GM12878 (cell line): Measurements from ENCODE around the gene CHMP1B. TPM values are rescaled to one million over a fixed set of nuclear protein-coding genes. Genes with fewer than 3 reads are reported as not detected.

Experiments
- ATAC-seq: fragments of 200-7000 bp; cut with Tn5 transposase; 3 replicates; pipeline ENCODE4 v1.9.1; 2020; ENCODE audit warnings: mild to moderate bottlenecking, moderate library complexity
- BruUV-seq: library from RNA; stranded (reverse); fragments of 400-500 nt; replicated peaks from 2 replicates; lab custom pipeline; 2021; lab: Mats Ljungman, UMichigan
- CTCF ChIA-PET: fragments of 300-600 bp; sonication (Branson Sonifier 250); formaldehyde crosslinking; extraction: SDS; loops from one replicate; lab custom pipeline; 2021; ENCODE audit warnings: inconsistent platforms; lab: Yijun Ruan, JAX
- POLR2A ChIA-PET: fragments of 350-600 bp; formaldehyde crosslinking; extraction: SDS; loops from one replicate; lab custom pipeline; 2021; ENCODE audit warnings: inconsistent platforms; lab: Charles Lee
- RAD21 ChIA-PET: fragments of 300-600 bp; sonication (Branson Sonifier 250); formaldehyde crosslinking; loops from one replicate; lab custom pipeline; 2023; ENCODE audit warnings: antibody characterized with exemption; ENCODE audit not compliant: unreplicated experiment; lab: Charles Lee
- SMC1A ChIA-PET: fragments of 300-600 bp; sonication (Branson Sonifier 250); formaldehyde crosslinking; loops from one replicate; lab custom pipeline; 2023; ENCODE audit not compliant: unreplicated experiment, uncharacterized antibody; lab: Charles Lee
- DNase-seq: peaks from one replicate; pipeline ENCODE4 v3.0.0-alpha.2; 2011; ENCODE audit warnings: low read depth, low spot score
- FAIRE-seq: peaks from 3 replicates; lab custom pipeline; 2011; peaks lifted over from hg19 to GRCh38; lab: Jason Lieb, UNC
- H2AFZ ChIP-seq: 2 replicates; pipeline ENCODE4 v1.6.0; 2011; ENCODE audit warnings: low read depth, low read length, control low read depth; ENCODE audit not compliant: control insufficient read depth
- H3K27ac ChIP-seq: 2 replicates; pipeline ENCODE4 v1.5.1; 2011; ENCODE audit warnings: control low read depth; ENCODE audit not compliant: control insufficient read depth, insufficient read depth
- H3K27me3 ChIP-seq, 2 experiments: replicated peaks in 1 of 2; 2 replicates each; pipeline versions ENCODE4 v1.6.0 to v1.6.1; 2011; ENCODE audit warnings: low read length in 1 of 2; ENCODE audit not compliant: control insufficient read depth in 2 of 2, insufficient read depth in 2 of 2
- H3K36me3 ChIP-seq, 2 experiments: 2 replicates each; pipeline ENCODE4 v1.5.1; 2011; ENCODE audit warnings: low read length in 1 of 2; ENCODE audit not compliant: control insufficient read depth in 2 of 2, insufficient read depth in 2 of 2
- H3K4me1 ChIP-seq: 2 replicates; pipeline ENCODE4 v1.6.1; 2011; ENCODE audit warnings: mild to moderate bottlenecking, low read length, moderate library complexity, mixed read lengths; ENCODE audit not compliant: control insufficient read depth, insufficient read depth
- H3K4me2 ChIP-seq: 2 replicates; pipeline ENCODE4 v1.6.0; 2011; ENCODE audit warnings: control low read depth; ENCODE audit not compliant: control insufficient read depth, insufficient read depth
- H3K4me3 ChIP-seq: fragments of 200-600 bp; sonication (generic); 2 replicates; pipeline ENCODE4 v1.5.1; 2016
- H3K79me2 ChIP-seq: 2 replicates; pipeline ENCODE4 v1.6.0; 2011; ENCODE audit warnings: low read length; ENCODE audit not compliant: control insufficient read depth, insufficient read depth
- H3K9ac ChIP-seq: 2 replicates; pipeline ENCODE4 v1.8.0; 2011; ENCODE audit warnings: low read length, control low read depth, mixed read lengths; ENCODE audit not compliant: control insufficient read depth, insufficient read depth
- H3K9me3 ChIP-seq: replicated peaks from 3 replicates; pipeline ENCODE4 v1.5.1; 2011; ENCODE audit warnings: mild to moderate bottlenecking, low read length; ENCODE audit not compliant: control insufficient read depth, insufficient read depth
- H4K20me1 ChIP-seq: 2 replicates; pipeline ENCODE4 v1.6.0; 2011; ENCODE audit not compliant: control insufficient read depth, insufficient read depth
- ATF7 ChIP-seq: fragments of 450-650 bp; IDR thresholded peaks from 2 replicates; pipeline ENCODE4 v1.6.1; 2016; ENCODE audit warnings: low read depth, mild to moderate bottlenecking
- BCL11A ChIP-seq: IDR thresholded peaks from 2 replicates; pipeline ENCODE4 v1.6.1; 2011; ENCODE audit warnings: low read depth, low read length
- CBFB ChIP-seq: IDR thresholded peaks from 2 replicates; pipeline ENCODE4 v1.6.1; 2016; ENCODE audit warnings: antibody characterized with exemption, low read depth
- EED ChIP-seq: sonication (generic); IDR thresholded peaks from 2 replicates; pipeline ENCODE4 v1.6.1; 2016; ENCODE audit warnings: antibody characterized with exemption, low read depth
- EP300 ChIP-seq, 2 experiments: fragments of 150-350 bp in 1 of 2; IDR thresholded peaks; 2 replicates each; pipeline ENCODE4 v1.6.1; 2011 to 2012; ENCODE audit warnings: low read depth in 2 of 2, low read length in 2 of 2, borderline replicate concordance in 1 of 2, improper control_type of control experiment in 1 of 2, inconsistent platforms in 1 of 2; ENCODE audit not compliant: control insufficient read depth in 1 of 2
- IRF3 ChIP-seq: fragments of 450-650 bp; IDR thresholded peaks from 2 replicates; pipeline ENCODE4 v1.6.1; 2014; ENCODE audit warnings: mild to moderate bottlenecking
- MTA2 ChIP-seq: fragments of 450-650 bp; IDR thresholded peaks from 2 replicates; pipeline ENCODE4 v1.6.1; 2016; ENCODE audit warnings: low read depth, mild to moderate bottlenecking, moderate library complexity
- NFIC ChIP-seq: IDR thresholded peaks from 2 replicates; pipeline ENCODE4 v1.6.1; 2012; ENCODE audit warnings: low read depth, mild to moderate bottlenecking, inconsistent platforms, low read length, moderate library complexity
- NFXL1 ChIP-seq: fragments of 450-650 bp; IDR thresholded peaks from 2 replicates; pipeline ENCODE4 v1.6.1; 2017; ENCODE audit warnings: antibody characterized with exemption, mild to moderate bottlenecking, borderline replicate concordance
- NFYA ChIP-seq: IDR thresholded peaks from 2 replicates; pipeline ENCODE4 v1.6.1; 2011; ENCODE audit warnings: low read depth, mild to moderate bottlenecking, low read length, improper control_type of control experiment, borderline replicate concordance
- NFYB ChIP-seq: IDR thresholded peaks from 2 replicates; pipeline ENCODE4 v1.6.1; 2011; ENCODE audit warnings: low read depth, mild to moderate bottlenecking, low read length, improper control_type of control experiment, moderate library complexity; ENCODE audit not compliant: insufficient read depth
- RBBP5 ChIP-seq: fragments of 200-600 bp; sonication (generic); conservative IDR thresholded peaks from 2 replicates; pipeline ENCODE4 v1.6.1; 2016
- SIX5 ChIP-seq: IDR thresholded peaks from 2 replicates; pipeline ENCODE4 v1.6.1; 2011; ENCODE audit warnings: mild to moderate bottlenecking, low read depth, low read length, moderate library complexity; ENCODE audit not compliant: severe bottlenecking
- ZNF687 ChIP-seq: fragments of 450-650 bp; IDR thresholded peaks from 2 replicates; pipeline ENCODE4 v1.6.1; 2017; ENCODE audit warnings: mild to moderate bottlenecking, moderate library complexity
- WGBS: methylation state at CpG from one replicate; pipeline ENCODE4 v1.1.6; 2016; ENCODE audit warnings: low lambda C conversion rate; ENCODE audit not compliant: insufficient replicate concordance, insufficient coverage; ENCODE audit errors: missing lambda C conversion rate; 5-methylcytosine and 5-hydroxymethylcytosine counted together
- in situ Hi-C: fragments of 300-500 bp; cut with MboI; formaldehyde crosslinking; loops from 9 replicates; pipeline ENCODE4 v1.14.3; 2018; ENCODE audit warnings: mixed read lengths
- intact Hi-C: fragments of 100-400 bp; cut with micrococcal nuclease; formaldehyde crosslinking; loops from one replicate; pipeline ENCODE4 v1.14.2; 2022; ENCODE audit not compliant: unreplicated experiment
- polyA plus RNA-seq, 11 experiments: library from polyadenylated mRNA; depleted of rRNA in 4 of 11; unstranded in 6 of 11; stranded (reverse) in 5 of 11; fragments of >200 nt; fragmentation: Nextera tagmentation in 4 of 11; fragmentation: Illumina TruSeq in 1 of 11; extraction: Ambion mirVana in 4 of 11; extraction: Trizol in 1 of 11; gene quantifications; 1 replicate in 1 of 11; 2 replicates in 10 of 11; pipeline versions ENCODE4 v1.2.1 to v1.2.3, GENCODE V29; 2011 to 2016; ENCODE audit warnings: inconsistent platforms in 2 of 11, missing spikeins in 2 of 11, low read depth in 1 of 11
- total RNA-seq, 4 experiments: library from RNA; depleted of rRNA in 3 of 4; stranded (reverse); fragments of >200 nt in 3 of 4; fragmentation: Illumina TruSeq in 1 of 4; extraction: Trizol in 1 of 4; gene quantifications; 2 replicates each; pipeline versions ENCODE4 v1.2.1 to v1.2.3, GENCODE V29; 2013 to 2021

The CHMP1B gene
- total and polyA plus RNA-seq, 10 of the 15 experiments (the other 5 are each of a cell fraction or from before 2014, with no cell fraction given) = 8.5 to 24.0 (median 18.6) TPM

DNA sequence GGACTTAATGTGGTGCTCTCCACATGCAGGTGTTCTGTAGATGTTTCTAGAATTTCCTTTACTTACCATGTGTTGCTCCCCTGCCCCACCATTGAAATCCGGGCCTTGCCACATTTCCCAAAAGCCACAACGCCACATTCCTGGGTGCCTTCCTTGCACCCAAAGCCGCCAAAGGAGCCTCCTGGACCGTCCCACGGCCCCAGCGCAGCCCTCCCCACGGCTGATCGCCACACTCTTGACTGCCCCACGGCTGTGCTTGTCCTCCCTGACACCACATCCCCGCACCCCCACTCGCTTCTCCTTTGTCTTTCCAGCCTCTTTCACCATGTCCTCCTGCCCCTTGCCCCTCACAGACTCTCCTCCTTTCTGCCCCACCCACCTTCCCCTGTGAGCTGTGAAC lies 40.2 kb upstream of the CHMP1B start:
- no peak overlapping the region for H3K4me2 ChIP-seq
- intact Hi-C loops (loop anchor here (10.0 kb wide), 1 partner anchor 56 kb away; no protein-coding TSS in a partner anchor), in situ Hi-C loops (no loop called here)
- no peak overlapping the region for H2AFZ ChIP-seq
- no peak for DNase-seq
- no peaks in the 10 kb centered on the region for H4K20me1 ChIP-seq
- H3K79me2 ChIP-seq = no peaks in the 10 kb centered on the region
- no peak overlapping the region for H3K9ac ChIP-seq
- no peaks in the 10 kb centered on the region for H3K9me3 ChIP-seq
- no peaks in the 10 kb centered on the region; a peak in 2 of 4 replicates for H3K27me3 ChIP-seq
- ChIA-PET SMC1A (interaction anchor here (0.6 kb wide), 1 partner anchor 1758 kb away, joined by 3 read pairs; no protein-coding TSS in a partner anchor), POLR2A (no interaction called here), RAD21 (no interaction called here), CTCF (no interaction called here)
- no TSS peak for BruUV-seq
- H3K36me3 ChIP-seq = no peaks in the 10 kb centered on the region
- no peak for FAIRE-seq
- no peak for TF ChIP-seq NFIC
- WGBS = 18% methylated on average over 11 of the region's 11 CpGs
- H3K4me3 ChIP-seq = no peak overlapping the region
- no peak overlapping the region for H3K27ac ChIP-seq
- ATAC-seq = no peak
- H3K4me1 ChIP-seq = no peaks in the 10 kb centered on the region

DNA sequence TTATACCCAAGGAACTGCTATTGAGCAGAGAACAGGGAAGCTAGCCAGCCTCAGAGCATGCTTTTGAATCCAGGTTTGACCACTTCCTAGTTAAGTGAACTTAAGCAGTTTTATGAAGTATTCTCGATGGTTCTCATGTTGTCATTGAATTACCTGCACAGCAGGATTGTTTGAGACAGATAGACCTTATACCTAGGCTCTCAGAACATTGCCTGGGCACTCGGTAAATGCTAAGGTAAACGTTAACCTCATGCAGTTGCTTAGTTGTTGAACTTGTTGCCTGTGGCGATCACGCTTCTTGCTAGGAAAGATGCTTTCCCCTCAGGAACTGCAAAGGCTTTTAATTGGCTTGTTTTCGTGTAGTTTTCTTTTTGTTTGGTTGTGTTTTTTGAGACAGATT lies 34.0 kb upstream of the CHMP1B start:
- DNase-seq (no peak), ATAC-seq (no peak), FAIRE-seq (no peak)
- intact Hi-C loops (loop anchor here (10.0 kb wide), 1 partner anchor 62 kb away; no protein-coding TSS in a partner anchor), in situ Hi-C loops (no loop called here)
- Histone ChIP-seq H4K20me1 (no peaks in the 10 kb centered on the region), H3K4me2 (no peak overlapping the region), H3K36me3 (no peaks in the 10 kb centered on the region), H3K27me3 (no peaks in the 10 kb centered on the region), H3K27ac (no peak overlapping the region), H3K79me2 (no peaks in the 10 kb centered on the region), H3K9ac (no peak overlapping the region), H3K9me3 (no peaks in the 10 kb centered on the region), H3K4me3 (no peak overlapping the region), H3K4me1 (no peaks in the 10 kb centered on the region), H2AFZ (no peak overlapping the region)
- ChIA-PET SMC1A (interaction anchor here (1.5 kb wide), 1 partner anchor 18 kb away, joined by 4 read pairs; no protein-coding TSS in a partner anchor), POLR2A (no interaction called here), RAD21 (no interaction called here), CTCF (no interaction called here)
- 60% methylated on average over 6 of the region's 6 CpGs for WGBS
- no TSS peak for BruUV-seq
- no peak for TF ChIP-seq IRF3
- no peak for TF ChIP-seq EED
- no peak for TF ChIP-seq BCL11A
- TF ChIP-seq SIX5 = no peak
- no peak for TF ChIP-seq ZNF687
- TF ChIP-seq ATF7 = no peak
- TF ChIP-seq NFYA = no peak
- TF ChIP-seq MTA2 = no peak
- TF ChIP-seq RBBP5 = no peak
- no peak for TF ChIP-seq EP300 (IDR thresholded peaks at IDR 0.05; ENCODE audit: borderline replicate concordance in 1 of 2, control insufficient read depth in 1 of 2, low read depth in 2 of 2, low read length in 2 of 2)
- no peak for TF ChIP-seq NFYB
- no peak for TF ChIP-seq NFXL1
- TF ChIP-seq CBFB = no peak
